Right atrium auricular region (tissue), 2 donors: ENCODE measurements around the gene ZNHIT6. TPM values are rescaled to one million over a fixed set of nuclear protein-coding genes. Genes with fewer than 3 reads are reported as not detected.
A peak's percentile ranks its signal among the peaks of the same experiment; 100 is the strongest.

Experiments used
- DNase-seq: peaks from one replicate; pipeline ENCODE4 v3.0.0-alpha.2; 2019; ENCODE audit warnings: low spot score
- H3K27ac ChIP-seq, 2 donors: fragments of 200-600 bp; sonication (generic); 1 replicate in 1 of 2; 2 replicates in 1 of 2; pipeline ENCODE4 v1.5.1; 2016 to 2019
- H3K27me3 ChIP-seq, 2 donors: fragments of 200-600 bp; sonication (generic); one replicate each; pipeline versions ENCODE4 v1.5.1 to v1.6.0; 2017 to 2019
- H3K36me3 ChIP-seq: fragments of 200-600 bp; sonication (generic); one replicate; pipeline ENCODE4 v1.5.1; 2016
- H3K4me1 ChIP-seq, 2 donors: fragments of 200-600 bp; sonication (generic); one replicate each; pipeline versions ENCODE4 v1.5.1 to v1.6.0; 2017 to 2019
- H3K4me3 ChIP-seq, 2 donors: fragments of 200-600 bp; sonication (generic); 1 replicate in 1 of 2; 2 replicates in 1 of 2; pipeline ENCODE4 v1.5.1; 2017 to 2019; ENCODE audit warnings: mild to moderate bottlenecking in 1 of 2, moderate library complexity in 1 of 2
- H3K9me3 ChIP-seq, 2 donors: fragments of 200-600 bp; sonication (generic); one replicate each; pipeline ENCODE4 v1.5.1; 2019
- total RNA-seq, 2 donors: library from RNA; depleted of rRNA; stranded (reverse); fragments of >200 nt; gene quantifications; one replicate each; pipeline ENCODE4 v1.1.0, GENCODE V29; 2016
- TF ChIP-seq, protein P1 (sequence below), 2 donors: fragments of 200-600 bp; sonication (generic); IDR thresholded peaks; one replicate each; pipeline ENCODE4 v1.5.1; 2019; ENCODE audit warnings: antibody characterized with exemption in 2 of 2

ZNHIT6 gene
- total RNA-seq, 2 donors from 2014 or later, result 7.0 to 8.4 TPM

DNA sequence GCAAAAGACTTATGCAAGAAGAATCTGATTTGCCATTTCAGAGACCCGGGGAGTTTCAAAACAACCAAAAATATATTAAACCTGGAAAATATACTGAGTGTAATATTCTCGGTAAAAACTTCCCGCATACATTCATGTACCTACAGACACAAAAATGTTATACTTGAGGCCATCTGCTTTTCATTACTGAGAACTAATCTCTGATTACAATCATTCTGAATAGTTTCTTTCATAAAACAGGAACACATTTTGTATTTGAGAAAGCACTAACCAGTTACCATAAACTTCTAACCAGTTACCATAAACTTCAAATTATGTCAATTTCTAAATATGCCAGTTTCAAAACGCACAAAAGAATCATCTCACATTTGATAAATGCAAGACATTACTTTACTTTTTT is 7.8 kb downstream of the ZNHIT6 start:
- H3K27ac ChIP-seq, result no peak overlapping the region
- no peak overlapping the region for H3K4me3 ChIP-seq
- TF ChIP-seq, protein P1, sequence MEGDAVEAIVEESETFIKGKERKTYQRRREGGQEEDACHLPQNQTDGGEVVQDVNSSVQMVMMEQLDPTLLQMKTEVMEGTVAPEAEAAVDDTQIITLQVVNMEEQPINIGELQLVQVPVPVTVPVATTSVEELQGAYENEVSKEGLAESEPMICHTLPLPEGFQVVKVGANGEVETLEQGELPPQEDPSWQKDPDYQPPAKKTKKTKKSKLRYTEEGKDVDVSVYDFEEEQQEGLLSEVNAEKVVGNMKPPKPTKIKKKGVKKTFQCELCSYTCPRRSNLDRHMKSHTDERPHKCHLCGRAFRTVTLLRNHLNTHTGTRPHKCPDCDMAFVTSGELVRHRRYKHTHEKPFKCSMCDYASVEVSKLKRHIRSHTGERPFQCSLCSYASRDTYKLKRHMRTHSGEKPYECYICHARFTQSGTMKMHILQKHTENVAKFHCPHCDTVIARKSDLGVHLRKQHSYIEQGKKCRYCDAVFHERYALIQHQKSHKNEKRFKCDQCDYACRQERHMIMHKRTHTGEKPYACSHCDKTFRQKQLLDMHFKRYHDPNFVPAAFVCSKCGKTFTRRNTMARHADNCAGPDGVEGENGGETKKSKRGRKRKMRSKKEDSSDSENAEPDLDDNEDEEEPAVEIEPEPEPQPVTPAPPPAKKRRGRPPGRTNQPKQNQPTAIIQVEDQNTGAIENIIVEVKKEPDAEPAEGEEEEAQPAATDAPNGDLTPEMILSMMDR (IDR thresholded peaks at IDR 0.05), result no peak
- no peak for DNase-seq
- no peaks in the 10 kb centered on the region for H3K9me3 ChIP-seq
- no peaks in the 10 kb centered on the region for H3K27me3 ChIP-seq
- no peaks in the 10 kb centered on the region for H3K4me1 ChIP-seq
- H3K36me3 ChIP-seq, result peaks cover 31% of the 10 kb centered on the region

DNA sequence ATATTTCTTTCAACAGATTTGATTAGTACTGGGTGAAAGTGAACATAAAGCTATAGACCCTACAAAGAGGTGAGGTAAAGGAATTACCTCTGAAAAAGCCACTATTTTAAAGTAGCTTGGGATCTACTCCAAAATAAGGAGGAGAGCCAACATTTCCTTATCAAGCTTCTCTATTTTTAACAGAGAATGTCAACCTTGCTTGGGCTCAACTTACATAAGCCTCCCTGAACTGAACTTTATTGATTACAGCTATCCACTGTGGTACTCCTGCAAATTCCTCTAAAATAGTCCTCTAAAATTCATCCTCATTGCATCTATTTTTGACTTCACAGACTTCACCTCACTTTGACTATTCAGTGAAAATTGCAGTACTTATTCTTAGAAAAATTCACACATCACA is 10.3 kb downstream of the ZNHIT6 start:
- H3K4me3 ChIP-seq, result no peak overlapping the region
- no peaks in the 10 kb centered on the region for H3K9me3 ChIP-seq
- TF ChIP-seq, protein P1 (IDR thresholded peaks at IDR 0.05), result no peak
- H3K36me3 ChIP-seq, result peaks cover 17% of the 10 kb centered on the region
- H3K4me1 ChIP-seq, result no peaks in the 10 kb centered on the region
- DNase-seq, result no peak
- H3K27me3 ChIP-seq, result no peaks in the 10 kb centered on the region
- H3K27ac ChIP-seq, result peak overlapping the region in 1 of 2 donors; percentile 45

DNA sequence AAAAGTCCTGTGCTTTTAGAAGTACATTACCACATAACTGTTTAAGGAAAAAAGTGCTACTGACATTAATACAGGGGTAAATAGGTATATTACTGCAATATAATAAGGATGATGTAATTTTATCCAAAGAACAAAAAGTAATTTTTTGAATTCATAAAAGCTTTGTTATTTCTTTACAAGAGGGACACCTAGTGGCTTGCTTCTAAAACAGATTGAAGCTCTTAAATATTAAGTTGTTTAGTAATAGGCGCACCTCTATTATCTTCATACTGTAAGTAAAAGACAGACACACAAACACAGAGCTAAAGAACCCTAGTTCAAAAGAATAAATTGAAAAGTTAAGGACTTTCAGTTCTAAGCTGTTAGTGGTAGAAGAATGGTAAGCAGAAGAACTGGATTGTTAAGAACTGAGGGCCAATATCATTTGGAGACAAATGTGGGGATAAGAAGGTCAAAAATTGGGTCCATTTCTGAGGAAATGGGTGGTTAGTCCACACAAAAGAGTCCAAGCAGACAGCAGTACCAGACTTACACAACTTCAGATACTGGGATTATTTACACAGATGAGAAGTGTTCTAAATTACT is 15.4 kb downstream of the ZNHIT6 start:
- Histone ChIP-seq H3K27ac (peak overlapping the region in 1 of 2 donors; percentile 28), H3K4me1 (no peaks in the 10 kb centered on the region), H3K36me3 (no peaks in the 10 kb centered on the region), H3K4me3 (no peak overlapping the region), H3K27me3 (no peaks in the 10 kb centered on the region), H3K9me3 (no peaks in the 10 kb centered on the region)
- TF ChIP-seq, protein P1 (IDR thresholded peaks at IDR 0.05), result peak; percentile 27 to 67
- no peak for DNase-seq

DNA sequence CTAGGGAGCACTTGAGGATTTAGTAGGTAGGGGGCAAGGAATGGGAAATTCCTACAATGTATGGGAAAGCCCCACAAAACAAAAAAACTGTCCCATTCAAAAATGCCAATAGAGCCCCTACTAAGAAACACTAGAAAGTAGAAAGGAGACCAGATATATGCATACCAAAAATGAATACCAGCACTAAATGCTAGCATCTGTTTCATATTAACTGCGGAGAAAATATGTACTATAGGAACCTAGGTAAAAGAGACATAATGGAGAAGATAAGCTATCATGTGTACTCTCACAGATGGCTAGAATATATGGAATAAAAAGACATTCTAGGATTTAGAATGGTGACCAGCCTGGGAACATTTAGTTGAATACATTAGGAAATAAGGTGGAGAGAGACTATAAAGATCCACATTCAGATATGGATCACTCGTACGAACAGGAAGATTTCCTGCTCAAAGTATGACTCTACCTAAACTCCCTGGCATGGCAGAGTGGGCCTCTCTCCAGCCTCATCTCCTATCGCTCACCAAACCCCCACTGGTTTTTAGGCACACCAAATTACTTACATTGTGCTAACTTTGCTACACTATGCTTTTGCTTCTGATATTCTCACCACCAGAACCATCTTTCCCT is 18.3 kb downstream of the ZNHIT6 start:
- Histone ChIP-seq H3K27me3 (no peaks in the 10 kb centered on the region), H3K4me1 (no peaks in the 10 kb centered on the region), H3K4me3 (no peak overlapping the region), H3K27ac (no peak overlapping the region), H3K36me3 (no peaks in the 10 kb centered on the region), H3K9me3 (no peaks in the 10 kb centered on the region)
- TF ChIP-seq, protein P1 (IDR thresholded peaks at IDR 0.05), result no peak
- no peak for DNase-seq

GRCh38 chr1:85683292-85684025 is 24.8 kb downstream of the ZNHIT6 start:
- no peaks in the 10 kb centered on the region for H3K27me3 ChIP-seq
- TF ChIP-seq, protein P1 (IDR thresholded peaks at IDR 0.05), result no peak
- peaks cover 0 to 14% of the 10 kb centered on the region in 2 donors for H3K4me1 ChIP-seq
- H3K4me3 ChIP-seq, result no peak overlapping the region
- DNase-seq, result no peak
- H3K36me3 ChIP-seq, result peaks cover 3% of the 10 kb centered on the region
- no peak overlapping the region for H3K27ac ChIP-seq
- H3K9me3 ChIP-seq, result no peaks in the 10 kb centered on the region
